ENCODE results near the gene SLC38A7.

Gene SLC38A7

DNA sequence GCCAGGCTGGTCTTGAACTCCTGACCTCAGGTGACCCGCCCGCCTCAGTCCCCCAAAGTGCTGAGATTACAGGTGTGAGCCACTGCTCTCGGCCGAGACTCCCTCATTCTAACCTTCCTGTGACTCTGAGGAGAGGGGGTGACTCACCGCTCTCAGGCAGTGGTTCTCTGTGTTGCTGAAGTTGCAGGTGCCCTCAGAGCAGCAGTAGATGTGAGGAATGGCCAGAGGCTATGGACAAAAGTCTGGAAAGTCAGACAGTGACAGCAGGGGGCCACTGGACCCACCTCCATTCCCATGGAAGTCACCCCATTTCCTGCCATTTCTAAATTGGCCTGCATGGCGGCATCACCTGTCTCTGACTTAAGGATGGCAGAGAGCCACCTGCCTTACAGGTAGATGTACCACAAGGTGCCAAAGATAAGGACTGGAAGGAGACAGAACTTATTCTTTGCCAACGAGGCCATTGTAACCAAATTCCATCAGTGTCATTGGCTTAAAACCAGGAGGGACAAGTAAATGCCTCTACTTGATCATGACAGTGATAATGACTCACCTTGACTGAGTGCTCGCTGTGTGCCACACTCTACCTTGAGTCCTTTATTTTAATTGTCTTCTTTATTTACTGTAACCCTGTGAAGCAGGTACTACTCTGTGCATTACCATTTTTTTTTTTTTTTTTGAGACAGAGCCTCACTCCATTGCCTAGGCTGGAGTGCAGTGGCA, 39.6 kb downstream of the SLC38A7 start:
- TF ChIP-seq FOXP2 (optimal IDR thresholded peaks at IDR 0.05; ENCODE audit: borderline replicate concordance, extremely low read depth, extremely low read length, insufficient read depth) = no peak
- TF ChIP-seq SIN3A (IDR thresholded peaks at IDR 0.05; ENCODE audit: borderline replicate concordance, insufficient read depth, low read length) = no peak
- no peak for TF ChIP-seq POLR2AphosphoS5 (IDR thresholded peaks at IDR 0.05; ENCODE audit: low read depth, low read length)
- TF ChIP-seq, protein P1, sequence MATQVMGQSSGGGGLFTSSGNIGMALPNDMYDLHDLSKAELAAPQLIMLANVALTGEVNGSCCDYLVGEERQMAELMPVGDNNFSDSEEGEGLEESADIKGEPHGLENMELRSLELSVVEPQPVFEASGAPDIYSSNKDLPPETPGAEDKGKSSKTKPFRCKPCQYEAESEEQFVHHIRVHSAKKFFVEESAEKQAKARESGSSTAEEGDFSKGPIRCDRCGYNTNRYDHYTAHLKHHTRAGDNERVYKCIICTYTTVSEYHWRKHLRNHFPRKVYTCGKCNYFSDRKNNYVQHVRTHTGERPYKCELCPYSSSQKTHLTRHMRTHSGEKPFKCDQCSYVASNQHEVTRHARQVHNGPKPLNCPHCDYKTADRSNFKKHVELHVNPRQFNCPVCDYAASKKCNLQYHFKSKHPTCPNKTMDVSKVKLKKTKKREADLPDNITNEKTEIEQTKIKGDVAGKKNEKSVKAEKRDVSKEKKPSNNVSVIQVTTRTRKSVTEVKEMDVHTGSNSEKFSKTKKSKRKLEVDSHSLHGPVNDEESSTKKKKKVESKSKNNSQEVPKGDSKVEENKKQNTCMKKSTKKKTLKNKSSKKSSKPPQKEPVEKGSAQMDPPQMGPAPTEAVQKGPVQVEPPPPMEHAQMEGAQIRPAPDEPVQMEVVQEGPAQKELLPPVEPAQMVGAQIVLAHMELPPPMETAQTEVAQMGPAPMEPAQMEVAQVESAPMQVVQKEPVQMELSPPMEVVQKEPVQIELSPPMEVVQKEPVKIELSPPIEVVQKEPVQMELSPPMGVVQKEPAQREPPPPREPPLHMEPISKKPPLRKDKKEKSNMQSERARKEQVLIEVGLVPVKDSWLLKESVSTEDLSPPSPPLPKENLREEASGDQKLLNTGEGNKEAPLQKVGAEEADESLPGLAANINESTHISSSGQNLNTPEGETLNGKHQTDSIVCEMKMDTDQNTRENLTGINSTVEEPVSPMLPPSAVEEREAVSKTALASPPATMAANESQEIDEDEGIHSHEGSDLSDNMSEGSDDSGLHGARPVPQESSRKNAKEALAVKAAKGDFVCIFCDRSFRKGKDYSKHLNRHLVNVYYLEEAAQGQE (IDR thresholded peaks at IDR 0.05; ENCODE audit: insufficient read depth in 1 of 2, low read depth in 2 of 2, low read length in 2 of 2) = no peak
- no peak for TF ChIP-seq TAF1 (IDR thresholded peaks at IDR 0.05; ENCODE audit: borderline replicate concordance, insufficient read depth, low read length)

DNA sequence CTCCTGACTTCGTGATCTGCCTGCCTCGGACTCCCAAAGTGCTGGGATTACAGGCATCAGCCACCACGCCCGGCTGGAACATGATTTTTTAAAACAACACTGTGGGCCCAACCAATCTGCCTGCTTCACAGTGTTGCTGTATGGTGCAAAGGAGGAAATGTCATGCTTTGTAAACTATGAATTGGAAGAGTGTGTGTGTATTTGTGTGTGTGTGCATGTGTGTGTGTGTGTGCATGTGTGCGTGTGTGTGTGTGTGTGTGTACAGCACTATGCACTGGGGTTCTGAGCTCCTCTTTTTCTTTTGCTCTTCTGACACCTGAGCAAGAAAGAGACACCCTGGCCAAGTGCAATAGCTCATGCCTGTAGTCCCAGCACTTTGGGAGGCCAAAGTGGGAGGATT, 40.5 kb downstream of the SLC38A7 start:
- no peak for TF ChIP-seq POLR2AphosphoS5 (IDR thresholded peaks at IDR 0.05; ENCODE audit: low read depth, low read length)
- TF ChIP-seq FOXP2 (optimal IDR thresholded peaks at IDR 0.05; ENCODE audit: borderline replicate concordance, extremely low read depth, extremely low read length, insufficient read depth) = no peak
- TF ChIP-seq, protein P1 (IDR thresholded peaks at IDR 0.05; ENCODE audit: insufficient read depth in 1 of 2, low read depth in 2 of 2, low read length in 2 of 2) = no peak

DNA sequence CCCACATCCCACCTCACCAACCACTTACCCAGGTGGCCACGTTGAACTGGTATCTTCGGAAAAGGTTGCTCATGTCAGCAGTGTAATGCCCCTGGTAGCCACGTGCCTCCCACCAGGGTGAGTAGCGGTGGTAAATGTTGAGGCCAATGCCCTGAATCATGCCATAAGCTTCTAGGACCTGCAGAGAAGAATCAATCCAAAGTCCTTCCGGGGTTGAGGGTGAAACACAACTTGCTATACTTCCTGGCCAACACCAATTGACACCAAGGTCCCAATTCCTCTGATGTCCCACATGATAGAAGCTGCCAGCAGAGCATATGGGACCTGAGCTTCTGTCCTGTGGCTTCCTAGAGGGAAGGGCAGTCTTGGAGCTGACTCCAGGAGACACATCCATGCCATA, 43.6 kb downstream of the SLC38A7 start:
- TF ChIP-seq POLR2AphosphoS5 (IDR thresholded peaks at IDR 0.05; ENCODE audit: low read depth, low read length) = no peak
- TF ChIP-seq SIN3A (IDR thresholded peaks at IDR 0.05; ENCODE audit: borderline replicate concordance, insufficient read depth, low read length) = no peak
- TF ChIP-seq TAF1 (IDR thresholded peaks at IDR 0.05; ENCODE audit: borderline replicate concordance, insufficient read depth, low read length) = no peak
- no peak for TF ChIP-seq FOXP2 (optimal IDR thresholded peaks at IDR 0.05; ENCODE audit: borderline replicate concordance, extremely low read depth, extremely low read length, insufficient read depth)
- TF ChIP-seq, protein P1 (IDR thresholded peaks at IDR 0.05; ENCODE audit: insufficient read depth in 1 of 2, low read depth in 2 of 2, low read length in 2 of 2) = no peak

DNA sequence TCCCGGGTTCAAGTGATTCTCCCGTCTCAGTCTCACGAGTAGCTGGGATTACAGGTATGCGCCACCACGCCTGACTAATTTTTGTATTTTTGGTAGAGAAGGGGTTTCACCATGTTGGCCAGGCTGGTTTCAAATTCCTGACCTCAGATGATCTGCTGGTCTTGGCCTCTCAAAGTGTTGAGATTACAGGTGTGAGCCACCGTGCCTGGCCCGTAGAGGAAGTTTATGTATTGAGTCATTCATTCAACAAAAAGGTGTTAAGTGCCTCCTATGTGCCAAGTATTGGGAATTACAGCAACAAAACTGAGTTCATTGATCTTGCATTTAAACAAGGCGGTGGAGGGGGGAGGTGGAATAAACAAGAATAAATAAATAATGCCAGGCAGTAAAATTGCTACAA, 44.7 kb downstream of the SLC38A7 start:
- TF ChIP-seq TAF1 (IDR thresholded peaks at IDR 0.05; ENCODE audit: borderline replicate concordance, insufficient read depth, low read length) = no peak

DNA sequence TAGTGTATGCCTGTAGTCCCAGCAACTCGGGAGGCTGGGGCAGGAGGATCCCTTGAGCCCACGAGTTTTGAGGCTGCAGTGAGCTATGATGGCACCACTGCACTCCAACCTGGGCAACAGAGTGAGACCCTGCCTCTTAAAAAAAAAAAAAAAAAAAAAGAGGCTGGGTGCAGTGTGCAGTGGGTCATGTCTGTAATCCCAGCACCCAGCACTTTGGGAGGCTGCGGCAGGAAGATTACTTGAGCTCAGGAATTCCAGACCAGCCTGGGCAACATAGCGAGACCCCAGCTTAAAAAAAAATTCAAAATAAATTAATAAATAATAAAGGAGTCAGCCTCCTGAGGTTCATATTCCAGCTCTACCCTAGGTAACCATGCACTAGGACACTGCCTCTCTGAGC, 45.3 kb downstream of the SLC38A7 start:
- TF ChIP-seq FOXP2 (optimal IDR thresholded peaks at IDR 0.05; ENCODE audit: borderline replicate concordance, extremely low read depth, extremely low read length, insufficient read depth) (no peak), TAF1 (IDR thresholded peaks at IDR 0.05; ENCODE audit: borderline replicate concordance, insufficient read depth, low read length) (no peak), POLR2AphosphoS5 (IDR thresholded peaks at IDR 0.05; ENCODE audit: low read depth, low read length) (no peak), SIN3A (IDR thresholded peaks at IDR 0.05; ENCODE audit: borderline replicate concordance, insufficient read depth, low read length) (no peak)
- TF ChIP-seq, protein P1 (IDR thresholded peaks at IDR 0.05; ENCODE audit: insufficient read depth in 1 of 2, low read depth in 2 of 2, low read length in 2 of 2) = no peak
